Measurements from ENCODE around the gene TMEM132C.

- TF ChIP-seq POLR2AphosphoS5 (IDR thresholded peaks at IDR 0.05; ENCODE audit: low read depth) (no peak), CTCF (IDR thresholded peaks at IDR 0.05; ENCODE audit: insufficient read depth, low read length) (no peak)
These were observed 182.3 kb downstream of the TMEM132C start for GRCh38 chr12:128449146-128449894.

All from HL-60 (cell line).